Urinary bladder (tissue), 4 donors: ENCODE data around the gene ATP2A3. TPM values are rescaled to one million over a fixed set of nuclear protein-coding genes. Genes with fewer than 3 reads are reported as not detected.

ENCODE experiments used
- DNase-seq: peaks from one replicate; pipeline ENCODE4 v3.0.0-alpha.2; 2015; ENCODE audit errors: extremely low spot score
- H3K27ac ChIP-seq: one replicate; pipeline ENCODE4 v1.5.1; 2013; ENCODE audit warnings: low read depth, mild to moderate bottlenecking, moderate library complexity
- H3K36me3 ChIP-seq: one replicate; pipeline ENCODE4 v1.6.1; 2013; ENCODE audit warnings: mild to moderate bottlenecking, moderate library complexity; ENCODE audit not compliant: insufficient read depth
- H3K4me1 ChIP-seq: one replicate; pipeline ENCODE4 v1.6.1; 2013; ENCODE audit warnings: mild to moderate bottlenecking, moderate library complexity; ENCODE audit not compliant: insufficient read depth
- H3K4me3 ChIP-seq: one replicate; pipeline ENCODE4 v1.5.1; 2013; ENCODE audit warnings: low read depth, low read length
- WGBS: extraction: QIAGEN DNeasy Blood & Tissue Kit; methylation state at CpG from one replicate; pipeline ENCODE4 v1.1.7; 2013; 5-methylcytosine and 5-hydroxymethylcytosine counted together
- polyA plus RNA-seq: library from polyadenylated mRNA; stranded (reverse); fragments of 200-250 nt; gene quantifications from one replicate; pipeline ENCODE4 v1.2.3, GENCODE V29; 2013
- total RNA-seq: library from RNA; depleted of rRNA; stranded (reverse); fragments of >200 nt; gene quantifications from one replicate; pipeline ENCODE4 v1.2.3, GENCODE V29; 2014
- donor health status: healthy with polysubstance abuse.
- donor health status: healthy.

Gene ATP2A3
- total and polyA plus RNA-seq, 2 donors: 7.1 to 28.1 TPM

DNA sequence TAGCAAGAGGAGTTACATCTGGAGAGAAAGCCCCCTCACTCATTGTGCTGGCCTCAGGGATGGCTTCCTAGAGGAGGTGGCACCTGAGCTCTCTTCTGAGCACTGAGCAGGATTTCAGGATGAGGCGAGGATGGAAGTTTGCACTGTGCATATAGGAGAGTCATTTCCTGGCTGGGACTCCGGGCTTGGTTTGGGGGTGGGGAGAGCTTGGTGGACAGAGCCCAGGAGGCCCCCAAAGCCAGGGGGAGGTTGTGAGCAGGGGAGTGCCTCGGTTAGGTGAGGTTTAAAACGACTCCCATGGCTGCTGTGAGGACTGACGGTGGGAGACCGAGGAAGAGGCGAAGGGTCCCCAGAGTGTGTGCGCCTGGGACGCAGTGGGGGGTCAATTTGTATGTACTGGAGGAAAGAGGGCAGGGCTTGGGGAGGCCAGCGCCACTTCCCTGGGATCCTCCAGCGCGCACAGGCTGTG, 72.6 kb downstream of the ATP2A3 start:
- WGBS: 49% methylated on average over 12 of the region's 12 CpGs
- no peak for DNase-seq
- H3K27ac ChIP-seq: no peak overlapping the region
- peak overlapping the region; percentile 60 for H3K4me3 ChIP-seq
- no peaks in the 10 kb centered on the region for H3K4me1 ChIP-seq
- no peaks in the 10 kb centered on the region for H3K36me3 ChIP-seq

DNA sequence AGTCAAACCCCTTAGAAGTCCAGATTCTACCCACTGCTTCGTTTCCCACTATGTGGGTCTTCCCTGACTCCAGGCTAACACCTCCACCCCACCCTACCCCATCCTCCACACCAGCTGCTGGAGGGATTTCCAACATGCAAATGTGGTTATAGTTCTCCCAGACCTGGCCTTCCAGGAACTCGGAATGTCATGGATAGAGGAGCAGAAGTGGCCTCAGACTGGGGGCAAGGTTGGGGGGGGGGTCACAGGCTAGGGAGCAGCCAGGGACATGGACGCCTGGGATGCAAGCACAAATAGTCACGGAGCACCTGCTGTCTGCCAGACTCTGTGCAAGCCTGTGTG, 73.4 kb downstream of the ATP2A3 start:
- H3K36me3 ChIP-seq: no peaks in the 10 kb centered on the region
- 71% methylated on average over 4 of the region's 4 CpGs for WGBS
- no peaks in the 10 kb centered on the region for H3K4me1 ChIP-seq
- H3K27ac ChIP-seq: peak overlapping the region; percentile 49
- no peak overlapping the region for H3K4me3 ChIP-seq
- no peak for DNase-seq

DNA sequence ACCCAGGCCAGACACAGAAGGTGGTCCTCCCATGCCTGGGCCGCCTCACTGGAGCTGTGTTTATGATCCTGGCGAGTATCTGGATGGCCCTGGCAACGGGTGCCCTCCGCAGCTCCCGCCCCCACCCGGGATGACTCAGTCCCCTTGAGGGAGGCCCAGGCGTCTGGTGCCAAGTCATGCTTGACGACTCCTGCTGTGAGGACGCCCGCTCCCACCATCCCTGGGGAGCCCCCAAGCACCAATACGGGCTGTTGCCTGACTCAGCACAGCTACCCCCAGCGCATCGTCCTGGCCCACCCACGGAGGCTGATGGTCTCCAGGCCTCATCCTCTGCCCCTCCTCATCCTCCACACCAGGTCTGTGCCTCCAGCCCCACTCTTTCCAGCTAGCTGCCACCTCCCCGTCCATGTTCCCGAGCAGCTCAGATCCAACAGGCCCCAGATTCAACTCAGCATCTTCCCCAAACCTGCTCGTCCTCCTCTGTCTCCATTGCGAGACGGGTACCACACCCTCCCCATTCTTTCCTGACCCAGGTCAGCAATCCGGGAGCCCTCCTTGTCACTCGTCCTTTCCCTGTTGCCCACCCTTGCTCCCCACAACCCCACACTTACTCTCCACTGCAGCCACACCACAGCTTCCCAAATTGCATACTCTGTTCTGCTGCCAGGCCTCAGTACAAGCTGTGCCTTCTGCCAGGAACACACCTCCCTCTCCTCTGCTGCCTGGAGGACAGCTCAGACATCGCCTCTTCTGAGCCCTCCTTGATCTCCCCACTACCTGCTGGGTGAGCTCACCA, 74.0 kb downstream of the ATP2A3 start:
- H3K4me3 ChIP-seq: no peak overlapping the region
- WGBS: 46% methylated on average over 22 of the region's 22 CpGs
- no peaks in the 10 kb centered on the region for H3K36me3 ChIP-seq
- H3K4me1 ChIP-seq: no peaks in the 10 kb centered on the region
- H3K27ac ChIP-seq: peak overlapping the region; percentile 92
- DNase-seq: no peak

DNA sequence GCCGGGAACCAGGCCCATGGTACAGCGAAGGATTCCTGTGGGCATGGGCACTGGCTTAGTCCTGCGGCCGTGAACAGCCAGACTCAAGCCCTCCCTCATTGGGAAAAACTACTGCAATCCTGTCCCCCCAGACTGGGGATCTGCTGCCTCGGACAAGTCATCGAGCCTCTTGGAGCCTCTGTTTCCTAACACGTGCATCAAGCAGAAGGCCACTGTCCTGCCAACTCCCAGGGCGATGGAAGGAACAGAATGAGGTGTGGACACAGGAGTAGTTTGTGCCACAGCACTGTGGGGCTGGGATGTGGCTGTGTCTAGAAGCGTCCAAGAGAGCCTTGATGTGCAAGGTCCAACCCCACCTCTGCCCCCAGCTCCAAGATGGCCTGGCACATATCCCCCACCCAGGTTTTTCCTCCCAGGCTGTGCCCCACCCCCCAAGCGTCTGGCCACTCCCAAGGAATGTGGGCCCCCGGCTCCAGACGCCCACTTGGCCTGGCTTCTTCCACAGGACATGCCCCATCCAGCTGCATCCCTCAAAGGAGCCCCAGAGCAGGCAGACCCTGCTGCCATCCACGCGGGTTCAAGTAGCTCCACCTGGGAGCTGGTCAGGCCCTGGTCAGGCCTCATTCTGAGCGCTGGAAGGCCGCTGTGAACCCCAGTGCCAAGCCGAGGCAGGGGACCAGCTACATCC, 74.8 kb downstream of the ATP2A3 start:
- no peak for DNase-seq
- Histone ChIP-seq H3K4me1 (no peaks in the 10 kb centered on the region), H3K27ac (peak overlapping the region; percentile 92), H3K4me3 (no peak overlapping the region), H3K36me3 (no peaks in the 10 kb centered on the region)
- 75% methylated on average over 17 of the region's 17 CpGs for WGBS

DNA sequence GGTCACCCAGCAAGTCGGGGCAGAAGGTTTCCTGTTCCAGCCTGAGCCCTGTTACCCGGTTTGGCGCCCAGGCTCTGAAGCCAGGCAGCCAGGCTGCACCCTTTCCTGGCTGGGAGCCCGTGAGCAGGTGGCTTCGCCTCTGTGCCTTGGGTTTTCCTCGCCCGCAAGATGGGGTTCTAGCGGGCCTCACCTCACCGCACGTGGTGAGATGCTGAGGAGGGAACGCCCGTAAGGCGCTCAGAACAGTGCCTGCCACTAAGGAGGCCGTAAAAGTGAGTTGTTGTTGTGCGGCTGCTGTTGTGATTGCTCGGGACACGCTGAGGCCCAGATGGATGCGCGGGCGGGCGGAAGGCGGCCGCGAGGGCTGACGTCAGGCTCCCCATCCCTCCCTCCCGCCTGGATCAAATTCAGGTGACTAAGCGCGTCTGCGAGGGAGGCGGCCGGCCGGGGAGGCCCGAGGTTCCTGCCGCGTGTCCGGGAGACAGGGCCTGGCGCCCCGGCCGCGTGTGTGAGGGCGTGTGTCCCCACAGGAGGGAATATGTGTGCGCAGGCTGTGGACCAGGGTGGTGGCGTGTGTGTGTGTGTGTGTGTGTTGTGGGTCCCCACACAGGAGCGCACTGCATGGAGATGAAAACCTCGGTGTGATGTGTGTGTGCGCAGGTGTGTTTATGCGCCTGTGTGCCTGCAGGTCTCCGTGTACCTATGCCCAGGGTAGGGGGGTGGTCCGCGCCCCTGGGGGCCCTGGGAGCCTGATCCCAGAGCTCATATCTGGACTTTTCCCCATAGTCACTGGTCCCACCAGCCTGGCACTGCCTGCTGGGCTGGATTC, 75.7 kb downstream of the ATP2A3 start:
- no peak overlapping the region for H3K4me3 ChIP-seq
- DNase-seq: peak; percentile 72

DNA sequence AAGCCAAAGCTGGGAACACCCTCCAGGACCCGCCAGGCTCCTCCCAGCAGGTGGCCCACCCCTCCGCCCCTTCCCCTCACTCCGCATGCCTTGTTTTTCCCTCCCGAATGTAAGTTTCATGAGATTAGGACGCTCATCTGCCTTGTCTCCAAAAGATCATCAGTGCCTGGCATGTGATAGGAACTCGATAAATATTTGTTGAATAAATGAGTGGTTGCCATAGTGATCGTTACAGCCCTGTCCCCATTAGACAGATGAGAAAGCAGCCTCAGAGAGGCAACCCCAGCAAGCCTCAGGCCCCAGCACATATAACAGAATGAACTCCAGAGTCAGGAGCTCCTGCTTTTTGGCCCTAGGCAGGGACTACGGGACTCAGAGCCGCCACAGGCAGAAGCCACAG, 76.4 kb downstream of the ATP2A3 start:
- WGBS: 53% methylated on average over 9 of the region's 9 CpGs
- Histone ChIP-seq H3K27ac (peak overlapping the region; percentile 85), H3K4me3 (no peak overlapping the region), H3K36me3 (peaks cover 2% of the 10 kb centered on the region), H3K4me1 (no peaks in the 10 kb centered on the region)
- DNase-seq: no peak

More for the DNA sequence above, 75.7 kb downstream of the ATP2A3 start:
- 29% methylated on average over 50 of the region's 50 CpGs for WGBS
- H3K36me3 ChIP-seq: peaks cover 2% of the 10 kb centered on the region
- no peaks in the 10 kb centered on the region for H3K4me1 ChIP-seq
- peak overlapping the region; percentile 92 for H3K27ac ChIP-seq

DNA sequence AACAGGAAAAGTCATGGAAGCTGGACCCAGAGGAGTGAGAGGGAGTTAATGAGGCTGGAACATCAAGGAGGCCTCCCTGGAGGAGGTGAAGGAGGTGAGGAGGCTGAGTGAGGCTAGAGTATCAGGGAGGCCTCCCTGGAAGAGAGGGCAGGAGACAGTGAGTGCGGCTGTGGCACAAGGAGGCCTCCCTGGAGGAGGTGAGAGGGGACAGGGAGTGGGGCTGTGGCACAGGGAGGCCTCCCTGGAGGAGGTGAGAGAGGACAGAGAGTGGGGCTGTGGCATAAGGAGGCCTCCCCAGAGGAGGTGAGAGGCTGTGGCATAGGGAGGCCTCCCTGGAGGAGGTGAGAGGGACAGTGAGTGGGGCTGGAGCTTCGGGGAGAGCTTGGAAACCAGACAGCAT, 76.8 kb downstream of the ATP2A3 start:
- H3K4me1 ChIP-seq: no peaks in the 10 kb centered on the region

DNA sequence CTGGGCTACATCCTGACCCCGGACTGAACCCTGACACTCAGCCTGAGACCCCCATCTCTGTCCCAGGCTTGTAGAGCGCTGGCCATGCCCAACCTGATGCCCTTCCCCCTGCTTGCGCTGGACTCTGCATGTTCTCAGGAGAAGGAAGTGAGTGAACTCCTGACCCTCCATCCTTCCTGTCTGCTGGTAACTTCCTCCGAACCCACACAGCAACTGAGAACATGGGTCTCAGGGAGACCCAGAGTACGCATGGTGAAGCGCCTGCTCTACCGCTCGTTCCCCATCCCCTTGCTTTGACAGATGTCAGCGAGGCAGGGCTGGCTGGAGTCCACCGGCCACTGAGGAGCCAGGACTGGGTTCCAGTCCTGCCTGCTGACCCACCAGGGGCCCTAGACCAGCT, 77.5 kb downstream of the ATP2A3 start:
- DNase-seq: no peak
- WGBS: 84% methylated on average over 10 of the region's 10 CpGs
- Histone ChIP-seq H3K4me1 (no peaks in the 10 kb centered on the region), H3K4me3 (no peak overlapping the region), H3K36me3 (peaks cover 2% of the 10 kb centered on the region), H3K27ac (peak overlapping the region; percentile 85)

More for the DNA sequence above, 76.8 kb downstream of the ATP2A3 start:
- Histone ChIP-seq H3K27ac (peak overlapping the region; percentile 85), H3K36me3 (peaks cover 2% of the 10 kb centered on the region), H3K4me3 (no peak overlapping the region)
- WGBS: 67% methylated on average over 2 of the region's 2 CpGs
- no peak for DNase-seq

DNA sequence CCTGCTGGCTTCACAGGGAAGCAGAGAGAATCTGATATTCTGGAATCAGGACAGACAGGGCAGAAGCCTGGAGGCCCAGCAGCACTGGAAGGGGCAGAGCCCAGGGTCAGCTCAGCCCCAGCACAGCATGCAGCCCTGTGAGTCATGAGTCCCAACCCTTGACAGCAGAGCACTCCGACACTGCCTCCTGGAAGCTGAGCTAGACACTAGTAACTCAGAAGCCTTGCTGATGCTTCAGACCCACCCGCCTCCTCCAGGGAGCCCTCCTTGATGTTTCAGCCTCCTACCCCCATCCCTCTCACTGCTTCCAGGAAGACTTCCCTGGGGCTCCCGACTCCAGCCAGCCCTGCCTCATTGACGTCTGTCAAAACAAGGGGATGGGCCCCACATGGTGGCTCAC, 78.3 kb downstream of the ATP2A3 start:
- Histone ChIP-seq H3K36me3 (peaks cover 2% of the 10 kb centered on the region), H3K4me3 (no peak overlapping the region), H3K27ac (no peak overlapping the region), H3K4me1 (no peaks in the 10 kb centered on the region)
- no peak for DNase-seq
- 83% methylated on average over 4 of the region's 4 CpGs for WGBS

DNA sequence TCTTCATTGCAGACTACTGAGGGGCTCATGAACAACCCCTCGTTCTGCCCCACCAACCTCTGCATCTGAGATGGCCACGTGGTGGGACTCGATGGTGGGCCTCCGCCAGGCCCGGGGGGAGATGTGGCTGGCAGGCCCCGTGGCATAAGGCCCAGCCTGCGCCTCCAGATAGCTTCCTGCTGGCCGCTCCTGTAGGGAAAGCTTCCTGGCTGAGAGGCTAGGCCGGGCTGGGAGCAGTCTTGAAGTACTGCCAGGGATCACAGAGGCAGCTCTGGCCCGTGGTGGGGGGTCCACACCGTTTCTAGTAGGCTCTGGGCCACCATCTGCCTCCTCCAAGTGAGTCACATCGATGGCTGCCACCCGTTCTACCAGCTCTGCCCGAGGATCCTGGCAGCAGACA, 79.0 kb downstream of the ATP2A3 start:
- Histone ChIP-seq H3K36me3 (peaks cover 2% of the 10 kb centered on the region), H3K27ac (no peak overlapping the region), H3K4me1 (no peaks in the 10 kb centered on the region), H3K4me3 (no peak overlapping the region)
- WGBS: 73% methylated on average over 14 of the region's 14 CpGs
- no peak for DNase-seq

DNA sequence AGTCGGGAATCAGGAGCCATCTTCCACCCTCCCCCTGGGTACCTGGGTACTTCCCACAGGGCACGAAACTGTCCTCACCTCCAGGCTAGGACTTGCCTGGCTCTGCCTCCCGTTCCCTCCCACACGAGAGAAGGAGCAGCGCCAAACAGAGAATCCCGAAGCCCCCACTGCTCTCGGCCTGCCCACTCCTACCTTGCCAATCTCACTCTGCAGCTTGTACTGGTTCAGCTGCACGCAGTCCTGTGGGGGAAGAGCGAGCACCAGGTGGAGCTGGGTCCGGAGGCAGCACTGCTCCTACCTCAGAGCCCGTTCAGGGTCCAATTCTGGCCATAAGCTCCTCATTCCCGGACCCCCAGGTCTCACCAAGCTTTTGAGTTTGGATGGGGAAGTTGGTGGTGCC, 80.0 kb downstream of the ATP2A3 start:
- Histone ChIP-seq H3K36me3 (peaks cover 2% of the 10 kb centered on the region), H3K27ac (no peak overlapping the region), H3K4me3 (no peak overlapping the region), H3K4me1 (no peaks in the 10 kb centered on the region)
- 87% methylated on average over 12 of the region's 12 CpGs for WGBS
- DNase-seq: no peak

DNA sequence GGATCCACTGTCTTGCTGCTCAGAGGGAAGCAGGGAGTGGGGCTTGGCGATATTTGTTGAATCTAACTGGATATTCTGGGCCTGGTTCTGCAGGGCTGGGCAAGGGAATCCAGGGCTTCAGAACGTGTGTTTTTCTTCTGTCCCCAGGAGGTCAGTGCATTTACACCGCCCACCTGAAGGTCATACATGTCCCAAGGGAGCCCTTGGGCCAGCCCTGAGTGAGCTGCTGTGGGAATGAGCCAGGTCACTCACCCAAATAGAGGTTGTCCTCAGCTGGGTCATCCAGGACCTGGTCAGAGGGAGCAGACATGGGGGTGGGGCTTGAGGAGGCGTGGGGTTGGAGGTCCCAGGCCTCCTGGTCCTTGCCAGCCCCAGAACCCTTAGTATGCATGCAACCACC, 82.0 kb downstream of the ATP2A3 start:
- no peaks in the 10 kb centered on the region for H3K4me1 ChIP-seq
- no peak for DNase-seq
- H3K27ac ChIP-seq: no peak overlapping the region
- H3K4me3 ChIP-seq: no peak overlapping the region
- peaks cover 2% of the 10 kb centered on the region for H3K36me3 ChIP-seq
- 88% methylated on average over 4 of the region's 4 CpGs for WGBS

DNA sequence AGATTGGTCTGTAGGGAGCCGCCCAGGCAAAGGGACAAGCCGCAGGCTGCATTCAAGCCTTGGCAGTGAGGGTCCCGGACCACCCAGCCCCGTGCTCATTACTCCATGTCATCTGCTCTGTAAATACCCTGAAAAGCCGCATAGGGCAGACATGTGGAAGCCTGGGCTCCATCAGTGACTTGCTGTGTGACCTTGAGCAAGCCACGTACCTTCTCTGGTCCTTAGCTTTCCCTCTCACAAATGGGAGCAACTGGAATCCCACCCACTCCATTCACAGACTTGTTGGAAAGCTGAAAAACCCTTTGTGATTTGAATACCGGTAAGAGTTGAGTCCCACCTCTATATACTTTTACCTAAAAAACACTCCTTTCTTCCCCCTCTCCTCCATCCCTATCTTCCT, 83.3 kb downstream of the ATP2A3 start:
- H3K4me1 ChIP-seq: no peaks in the 10 kb centered on the region
- no peak for DNase-seq
- peaks cover 2% of the 10 kb centered on the region for H3K36me3 ChIP-seq
- no peak overlapping the region for H3K4me3 ChIP-seq
- no peak overlapping the region for H3K27ac ChIP-seq
- WGBS: 92% methylated on average over 7 of the region's 7 CpGs
